H1 (cell line): ENCODE results near the gene ANKRD13B. TPM values are rescaled to one million over a fixed set of nuclear protein-coding genes. Genes with fewer than 3 reads are reported as not detected.

Experiments used
- CTCF ChIA-PET: fragments of 300-600 bp; sonication (Branson Sonifier 250); formaldehyde crosslinking; loops from one replicate; lab custom pipeline; 2021; ENCODE audit not compliant: partially characterized antibody; lab: Charles Lee
- POLR2A ChIA-PET: fragments of 300-600 bp; sonication (Branson Sonifier 250); formaldehyde crosslinking; loops from one replicate; lab custom pipeline; 2021; ENCODE audit warnings: inconsistent platforms; ENCODE audit not compliant: partially characterized antibody; lab: Charles Lee
- DNase-seq, 2 experiments: peaks; one replicate each; pipeline versions ENCODE4 v3.0.0 to v3.0.0-alpha.2; 2010 to 2022; ENCODE audit warnings: low spot score in 2 of 2, low read depth in 1 of 2, mixed read lengths in 1 of 2
- FAIRE-seq: peaks from 2 replicates; lab custom pipeline; 2011; peaks lifted over from hg19 to GRCh38; lab: Jason Lieb, UNC
- H2AFZ ChIP-seq: 2 replicates; pipeline ENCODE4 v1.8.1; 2012; ENCODE audit warnings: low read length, inconsistent platforms
- H2AK5ac ChIP-seq: 2 replicates; pipeline ENCODE4 v1.6.1; 2013; ENCODE audit warnings: low read depth, low read length
- H2BK120ac ChIP-seq: replicated peaks from 2 replicates; pipeline ENCODE3; 2013; ENCODE audit warnings: low read depth, low read length, inconsistent platforms
- H2BK12ac ChIP-seq: 2 replicates; pipeline ENCODE4 v1.6.1; 2013; ENCODE audit warnings: low read depth, low read length
- H2BK15ac ChIP-seq: 2 replicates; pipeline ENCODE4 v1.6.1; 2013; ENCODE audit warnings: low read length
- H2BK20ac ChIP-seq: 2 replicates; pipeline ENCODE4 v1.6.1; 2013; ENCODE audit warnings: low read length
- H2BK5ac ChIP-seq: 2 replicates; pipeline ENCODE4 v1.6.1; 2013; ENCODE audit warnings: low read depth, low read length
- H3K14ac ChIP-seq: 2 replicates; pipeline ENCODE4 v1.6.1; 2013; ENCODE audit warnings: inconsistent platforms; ENCODE audit not compliant: insufficient read length
- H3K18ac ChIP-seq: 2 replicates; pipeline ENCODE4 v1.6.1; 2013; ENCODE audit warnings: low read length; ENCODE audit errors: extremely low read depth
- H3K23ac ChIP-seq: 2 replicates; pipeline ENCODE4 v1.6.1; 2013; ENCODE audit warnings: inconsistent platforms; ENCODE audit not compliant: insufficient read length
- H3K23me2 ChIP-seq: 2 replicates; pipeline ENCODE4 v1.6.1; 2013; ENCODE audit warnings: low read depth, low read length
- H3K27ac ChIP-seq: 2 replicates; pipeline ENCODE4 v1.6.1; 2011; ENCODE audit warnings: low read depth, low read length, inconsistent platforms
- H3K27me3 ChIP-seq, 4 experiments: replicated peaks in 1 of 4; 1 replicate in 1 of 4; 2 replicates in 3 of 4; pipeline versions ENCODE4 v1.6.1 to v1.8.1; 2011 to 2013; ENCODE audit warnings: low read length in 3 of 4, mild to moderate bottlenecking in 3 of 4, inconsistent platforms in 2 of 4, mixed read lengths in 2 of 4, moderate library complexity in 1 of 4; ENCODE audit not compliant: control insufficient read depth in 3 of 4, insufficient read depth in 3 of 4; ENCODE audit errors: extremely low read depth in 1 of 4
- H3K36me3 ChIP-seq, 4 experiments: 2 replicates each; pipeline versions ENCODE4 v1.6.1 to v1.8.1; 2011 to 2013; ENCODE audit warnings: mild to moderate bottlenecking in 4 of 4, low read length in 3 of 4, moderate library complexity in 2 of 4, control low read depth in 1 of 4, inconsistent platforms in 1 of 4; ENCODE audit not compliant: insufficient read depth in 4 of 4, control insufficient read depth in 2 of 4
- H3K4ac ChIP-seq: replicated peaks from 2 replicates; pipeline ENCODE3; 2013; ENCODE audit warnings: low read length, low read depth, mixed read lengths, inconsistent platforms; ENCODE audit not compliant: insufficient read length
- H3K4me1 ChIP-seq, 4 experiments: replicated peaks in 1 of 4; 1 replicate in 1 of 4; 2 replicates in 3 of 4; pipeline versions ENCODE4 v1.6.1 to v1.8.1; 2011 to 2013; ENCODE audit warnings: low read length in 3 of 4, inconsistent platforms in 2 of 4, mixed read lengths in 1 of 4; ENCODE audit not compliant: insufficient read depth in 4 of 4, control insufficient read depth in 3 of 4
- H3K4me2 ChIP-seq, 2 experiments: 2 replicates each; pipeline versions ENCODE4 v1.6.1 to v1.8.1; 2011 to 2013; ENCODE audit warnings: low read depth in 2 of 2, low read length in 2 of 2, control low read depth in 1 of 2, inconsistent platforms in 1 of 2, mild to moderate bottlenecking in 1 of 2; ENCODE audit not compliant: insufficient read depth in 1 of 2
- H3K4me3 ChIP-seq, 4 experiments: fragments of 200-600, 300-600 bp in 1 of 4; sonication (generic), shearing (Covaris generic), sonication (Bioruptor Twin) in 1 of 4; 2 replicates each; pipeline versions ENCODE4 v1.5.1 to v1.8.1; 2011 to 2016; ENCODE audit warnings: low read length in 4 of 4, low read depth in 3 of 4, control low read depth in 2 of 4, inconsistent platforms in 2 of 4, mild to moderate bottlenecking in 2 of 4, mixed read lengths in 1 of 4, moderate library complexity in 1 of 4; ENCODE audit not compliant: insufficient read depth in 2 of 4; ENCODE audit errors: extremely low read depth in 1 of 4
- H3K56ac ChIP-seq: replicated peaks from 2 replicates; pipeline ENCODE3; 2013; ENCODE audit warnings: low read depth, mild to moderate bottlenecking, mixed read lengths, low read length, inconsistent platforms; ENCODE audit not compliant: insufficient read length
- H3K79me1 ChIP-seq: 2 replicates; pipeline ENCODE4 v1.6.1; 2013; ENCODE audit warnings: low read depth, low read length, control low read depth
- H3K79me2 ChIP-seq, 2 experiments: 2 replicates each; pipeline versions ENCODE4 v1.6.1 to v1.8.1; 2012 to 2013; ENCODE audit warnings: low read length in 2 of 2, mild to moderate bottlenecking in 2 of 2, inconsistent platforms in 1 of 2; ENCODE audit not compliant: insufficient read depth in 2 of 2, control insufficient read depth in 1 of 2
- H3K9ac ChIP-seq, 4 experiments: replicated peaks in 1 of 4; 1 replicate in 1 of 4; 2 replicates in 3 of 4; pipeline versions ENCODE4 v1.6.1 to v1.8.1; 2011 to 2013; ENCODE audit warnings: low read depth in 3 of 4, low read length in 3 of 4, control low read depth in 2 of 4, mild to moderate bottlenecking in 2 of 4, moderate library complexity in 2 of 4, inconsistent platforms in 1 of 4; ENCODE audit errors: extremely low read depth in 1 of 4
- H3K9me3 ChIP-seq, 2 experiments: 2 replicates each; pipeline versions ENCODE4 v1.6.1 to v1.8.1; 2012 to 2013; ENCODE audit warnings: mild to moderate bottlenecking in 2 of 2, moderate library complexity in 2 of 2, control low read depth in 1 of 2, inconsistent platforms in 1 of 2, low read depth in 1 of 2, low read length in 1 of 2, mixed read lengths in 1 of 2; ENCODE audit not compliant: insufficient read depth in 2 of 2
- H4K20me1 ChIP-seq, 2 experiments: replicated peaks in 1 of 2; 2 replicates each; pipeline versions ENCODE3 to v1.8.1; 2011 to 2013; ENCODE audit warnings: inconsistent platforms in 2 of 2, low read length in 2 of 2, mild to moderate bottlenecking in 1 of 2; ENCODE audit not compliant: insufficient read depth in 2 of 2, control insufficient read depth in 1 of 2
- H4K5ac ChIP-seq: 2 replicates; pipeline ENCODE4 v1.6.1; 2013; ENCODE audit warnings: low read length, low read depth, mixed read lengths, inconsistent platforms; ENCODE audit not compliant: insufficient read length
- H4K8ac ChIP-seq: 2 replicates; pipeline ENCODE4 v1.8.0; 2013; ENCODE audit warnings: mild to moderate bottlenecking, moderate library complexity, low read length, inconsistent platforms; ENCODE audit not compliant: insufficient read depth; ENCODE audit errors: extremely low read depth
- H4K91ac ChIP-seq: replicated peaks from 2 replicates; pipeline ENCODE3; 2013; ENCODE audit warnings: low read length, mixed read lengths, inconsistent platforms; ENCODE audit not compliant: insufficient read length
- WGBS, 2 experiments: shearing (Covaris generic) in 1 of 2; methylation state at CpG; one replicate each; pipeline versions ENCODE4 v1.1.6 to v1.1.7; 2013 to 2015; ENCODE audit warnings: low lambda C conversion rate in 2 of 2, mixed read lengths in 2 of 2, inconsistent platforms in 1 of 2, low coverage in 1 of 2, missing lambda C conversion rate in 1 of 2; ENCODE audit not compliant: insufficient replicate concordance in 2 of 2, insufficient coverage in 1 of 2, insufficient read length in 1 of 2; ENCODE audit errors: extremely low coverage in 1 of 2, missing lambda C conversion rate in 1 of 2; 5-methylcytosine and 5-hydroxymethylcytosine counted together
- polyA plus RNA-seq, 7 experiments: library from polyadenylated mRNA; depleted of rRNA in 3 of 7; stranded (reverse) in 5 of 7; unstranded in 2 of 7; fragments of >200 nt in 5 of 7; fragments of 200-250 nt in 2 of 7; gene quantifications; 1 replicate in 5 of 7; 2 replicates in 1 of 7; 4 replicates in 1 of 7; pipeline versions ENCODE4 v1.2.1 to v1.2.3, GENCODE V29; 2011 to 2013; ENCODE audit warnings: missing spikeins in 2 of 7, mixed read lengths in 2 of 7
- total RNA-seq: library from RNA; stranded (reverse); fragmentation: NEBNext Ultra II Directional; extraction: Animal tissue kit (Norgen Biotek cat#: 25700); gene quantifications from 2 replicates; pipeline ENCODE4 v1.2.1, GENCODE V29; 2021

ANKRD13B gene
- total and polyA plus RNA-seq, 2 of the 8 experiments (the other 6 are each of a cell fraction or from before 2014, with no cell fraction given) = 16.4 to 48.5 TPM

- Histone ChIP-seq H2BK12ac (no peak overlapping the region), H4K20me1 (no peaks in the 10 kb centered on the region), H2AFZ (no peak overlapping the region), H2BK120ac (no peak overlapping the region), H4K5ac (no peak overlapping the region), H2AK5ac (no peak overlapping the region), H3K9ac (no peak overlapping the region), H3K14ac (no peak overlapping the region), H3K56ac (no peak overlapping the region), H3K23me2 (no peaks in the 10 kb centered on the region), H3K36me3 (peaks cover 0 to 9% (median 4%) of the 10 kb centered on the region in 4 experiments; a peak in 3 of 8 replicates), H2BK15ac (no peak overlapping the region), H3K18ac (no peak overlapping the region), H3K9me3 (no peaks in the 10 kb centered on the region), H3K27me3 (no peaks in the 10 kb centered on the region), H3K4me1 (peaks cover 0 to 3% (median 1%) of the 10 kb centered on the region in 4 experiments; a peak in 3 of 7 replicates), H2BK5ac (no peak overlapping the region), H4K8ac (no peak overlapping the region), H2BK20ac (no peak overlapping the region), H3K27ac (no peak overlapping the region), H3K4ac (no peak overlapping the region), H3K4me3 (no peak overlapping the region), H3K4me2 (no peak overlapping the region), H3K79me2 (no peaks in the 10 kb centered on the region), H3K79me1 (no peaks in the 10 kb centered on the region), H3K23ac (no peak overlapping the region), H4K91ac (no peak overlapping the region)
- ChIA-PET POLR2A (no interaction called here), CTCF (interaction anchor here (1.2 to 1.8 kb wide), 4 partner anchors 9 to 150 kb away, joined by 3 to 7 read pairs (median 4); no protein-coding TSS in a partner anchor)
- DNase-seq (no peak), FAIRE-seq (no peak)
- 77% methylated on average over 2 of the region's 2 CpGs; no CpG with 5 or more reads in 1 of the 2 experiments for WGBS, 2 experiments
Observed at GRCh38 chr17:29629839-29630238, 36.9 kb downstream of the ANKRD13B start.
